ENCODE measurements around the gene ADARB2.

GRCh38 chr10:1272079-1272776 lies 465.1 kb downstream of the ADARB2 start:
- TF ChIP-seq, protein P1, sequence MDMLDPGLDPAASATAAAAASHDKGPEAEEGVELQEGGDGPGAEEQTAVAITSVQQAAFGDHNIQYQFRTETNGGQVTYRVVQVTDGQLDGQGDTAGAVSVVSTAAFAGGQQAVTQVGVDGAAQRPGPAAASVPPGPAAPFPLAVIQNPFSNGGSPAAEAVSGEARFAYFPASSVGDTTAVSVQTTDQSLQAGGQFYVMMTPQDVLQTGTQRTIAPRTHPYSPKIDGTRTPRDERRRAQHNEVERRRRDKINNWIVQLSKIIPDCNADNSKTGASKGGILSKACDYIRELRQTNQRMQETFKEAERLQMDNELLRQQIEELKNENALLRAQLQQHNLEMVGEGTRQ (IDR thresholded peaks at IDR 0.05; ENCODE audit: borderline replicate concordance, low read depth, low read length) = no peak
- TF ChIP-seq RAD21 (IDR thresholded peaks at IDR 0.05; ENCODE audit: insufficient read depth, low read depth, low read length) (no peak), GABPA (IDR thresholded peaks at IDR 0.05; ENCODE audit: low read depth) (no peak), EZH2 (IDR thresholded peaks at IDR 0.05; ENCODE audit: borderline replicate concordance, control insufficient read depth, low read depth, low read length) (no peak), SP1 (IDR thresholded peaks at IDR 0.05; ENCODE audit: low read depth, low read length) (no peak), BHLHE40 (IDR thresholded peaks at IDR 0.05; ENCODE audit: borderline replicate concordance in 1 of 2, low read depth in 2 of 2, low read length in 1 of 2) (no peak), EP300 (IDR thresholded peaks at IDR 0.05; ENCODE audit: borderline replicate concordance in 1 of 2, control insufficient read depth in 1 of 2, low read depth in 2 of 2, low read length in 2 of 2) (no peak), POLR2A (IDR thresholded peaks at IDR 0.05; ENCODE audit: low read depth, low read length) (no peak), MXI1 (IDR thresholded peaks at IDR 0.05; ENCODE audit: low read depth, low read length) (no peak), YY1 (IDR thresholded peaks at IDR 0.05; ENCODE audit: low read depth, low read length) (no peak), HDGF (IDR thresholded peaks at IDR 0.05) (no peak)
- TF ChIP-seq, protein P2, sequence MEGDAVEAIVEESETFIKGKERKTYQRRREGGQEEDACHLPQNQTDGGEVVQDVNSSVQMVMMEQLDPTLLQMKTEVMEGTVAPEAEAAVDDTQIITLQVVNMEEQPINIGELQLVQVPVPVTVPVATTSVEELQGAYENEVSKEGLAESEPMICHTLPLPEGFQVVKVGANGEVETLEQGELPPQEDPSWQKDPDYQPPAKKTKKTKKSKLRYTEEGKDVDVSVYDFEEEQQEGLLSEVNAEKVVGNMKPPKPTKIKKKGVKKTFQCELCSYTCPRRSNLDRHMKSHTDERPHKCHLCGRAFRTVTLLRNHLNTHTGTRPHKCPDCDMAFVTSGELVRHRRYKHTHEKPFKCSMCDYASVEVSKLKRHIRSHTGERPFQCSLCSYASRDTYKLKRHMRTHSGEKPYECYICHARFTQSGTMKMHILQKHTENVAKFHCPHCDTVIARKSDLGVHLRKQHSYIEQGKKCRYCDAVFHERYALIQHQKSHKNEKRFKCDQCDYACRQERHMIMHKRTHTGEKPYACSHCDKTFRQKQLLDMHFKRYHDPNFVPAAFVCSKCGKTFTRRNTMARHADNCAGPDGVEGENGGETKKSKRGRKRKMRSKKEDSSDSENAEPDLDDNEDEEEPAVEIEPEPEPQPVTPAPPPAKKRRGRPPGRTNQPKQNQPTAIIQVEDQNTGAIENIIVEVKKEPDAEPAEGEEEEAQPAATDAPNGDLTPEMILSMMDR (IDR thresholded peaks at IDR 0.05 in 2 of 3, conservative IDR thresholded peaks at IDR 0.05 in 1 of 3; ENCODE audit: control insufficient read depth in 2 of 3, extremely low read depth in 1 of 3, insufficient read depth in 1 of 3, low read depth in 3 of 3, low read length in 3 of 3) = no peak

Data from GM12878 (cell line).